Activated T-helper 1 cell treated with anti-CD3 and anti-CD28 coated beads, Interleukin-12 subunit alpha, Interleukin-12 subunit beta, Interleukin-2, Interleukin-4 antibody, amounts not matched to agents 30 ng/mL and 10 ng/mL and 1 ng/mL, durations not matched to agents 14 hours and 24 hours and 36 hours (primary cell): Measurements from ENCODE around the gene NLRC5. TPM values are rescaled to one million over a fixed set of nuclear protein-coding genes. Genes with fewer than 3 reads are reported as not detected.

ENCODE experiments used
- DNase-seq: peaks from one replicate; pipeline ENCODE4 v3.0.0; 2021; ENCODE audit warnings: low spot score
- H3K27ac Mint-ChIP-seq: one replicate; pipeline ENCODE4 v1.8.0; 2021; ENCODE audit warnings: mild to moderate bottlenecking, mixed read lengths
- H3K27me3 Mint-ChIP-seq: one replicate; pipeline ENCODE4 v1.8.0; 2022; ENCODE audit warnings: mild to moderate bottlenecking, moderate library complexity, mixed read lengths; ENCODE audit not compliant: insufficient read depth
- H3K36me3 Mint-ChIP-seq: one replicate; pipeline ENCODE4 v1.8.0; 2021; ENCODE audit warnings: low read depth, mixed read lengths
- H3K4me1 Mint-ChIP-seq: one replicate; pipeline ENCODE4 v1.8.0; 2021; ENCODE audit warnings: low read depth, mixed read lengths
- H3K4me3 Mint-ChIP-seq: one replicate; pipeline ENCODE4 v1.8.0; 2021; ENCODE audit warnings: mild to moderate bottlenecking, moderate library complexity, mixed read lengths
- H3K9me3 Mint-ChIP-seq: one replicate; pipeline ENCODE4 v1.8.0; 2021; ENCODE audit warnings: mixed read lengths
- intact Hi-C: fragments of 100-400 bp; cut with micrococcal nuclease; formaldehyde crosslinking; loops from one replicate; pipeline ENCODE4 v1.15.1; 2024
- total RNA-seq: library from RNA; stranded (reverse); gene quantifications from 2 replicates; pipeline ENCODE4 v1.2.3, GENCODE V29; 2022

Gene NLRC5
- total RNA-seq, 1 donor from 2014 or later, result 175 TPM

DNA sequence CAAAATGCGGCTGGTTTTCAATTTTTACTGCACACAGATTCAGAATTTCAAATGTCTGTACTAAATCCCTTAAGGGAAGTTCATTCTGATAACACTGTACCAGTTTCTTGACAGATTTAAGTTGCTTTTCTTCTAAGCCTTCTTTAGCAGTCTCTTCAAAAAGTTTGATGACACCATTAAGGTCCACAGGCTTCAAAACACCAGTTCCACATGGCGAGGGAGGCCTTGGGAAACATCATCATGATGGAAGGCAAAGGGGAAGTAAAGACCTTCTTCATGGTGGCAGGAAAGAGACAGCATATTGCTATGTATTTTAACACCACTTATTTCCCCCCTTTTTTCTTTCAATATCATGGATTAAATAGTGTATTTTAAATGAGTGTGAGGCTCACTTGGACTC, 24.5 kb downstream of the NLRC5 start:
- no peak for DNase-seq
- Mint-ChIP-seq H3K27ac (peak overlapping the region; percentile 81), H3K4me3 (peak overlapping the region; percentile 50), H3K9me3 (no peaks in the 10 kb centered on the region), H3K27me3 (no peaks in the 10 kb centered on the region), H3K4me1 (peaks cover 84% of the 10 kb centered on the region), H3K36me3 (peaks cover 41% of the 10 kb centered on the region)
- intact Hi-C loops, result loop anchor here (1.0 to 5.0 kb wide), 7 partner anchors 14 to 406 kb away; partner anchors contain the start of genes HERPUD1, MT2A and NLRC5

DNA sequence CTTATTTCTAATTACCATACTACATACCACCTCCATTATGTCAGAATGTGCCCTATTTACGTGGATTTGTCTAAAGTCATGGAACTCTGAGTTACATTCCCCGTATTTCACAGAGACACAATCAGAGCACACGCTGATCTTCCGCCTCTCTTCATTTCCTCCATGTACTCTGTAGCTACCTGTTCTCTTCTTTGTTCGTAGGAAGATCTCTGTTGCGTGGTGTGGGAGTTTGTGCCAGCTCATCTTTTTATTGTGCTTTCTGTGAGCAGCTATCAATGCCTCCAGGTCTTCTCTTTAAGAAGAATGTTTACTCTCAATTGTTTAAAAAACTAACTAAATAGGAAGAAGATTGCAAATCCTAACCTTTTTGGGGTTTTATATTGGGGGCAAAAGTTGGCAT, 26.9 kb downstream of the NLRC5 start:
- intact Hi-C loops, result no loop called here
- no peak for DNase-seq
- Mint-ChIP-seq H3K27ac (peak overlapping the region; percentile 63), H3K4me3 (peak overlapping the region; percentile 27), H3K27me3 (no peaks in the 10 kb centered on the region), H3K4me1 (peaks cover 75% of the 10 kb centered on the region), H3K36me3 (peaks cover 51% of the 10 kb centered on the region), H3K9me3 (no peaks in the 10 kb centered on the region)

DNA sequence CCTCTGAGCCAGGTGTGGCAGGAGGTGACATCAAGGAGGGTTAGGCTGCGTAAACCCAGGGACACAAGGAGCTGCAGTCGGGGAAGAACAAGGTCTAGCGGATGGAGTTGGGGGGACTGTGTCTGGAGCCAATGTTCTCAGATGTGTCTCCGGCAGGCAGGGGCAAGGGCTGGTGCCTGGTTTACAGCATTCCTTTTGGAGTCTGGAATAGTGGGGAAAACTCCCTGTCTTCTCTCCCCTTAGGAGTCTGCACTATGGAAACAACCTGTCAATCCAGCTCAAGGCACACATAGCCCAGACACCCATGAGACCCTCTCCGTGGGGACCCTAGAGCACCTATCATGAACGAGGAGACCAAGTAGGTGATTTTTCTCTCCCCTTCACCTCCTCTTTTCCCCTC, 27.5 kb downstream of the NLRC5 start:
- Mint-ChIP-seq H3K27ac (peak overlapping the region; percentile 91), H3K4me1 (peaks cover 75% of the 10 kb centered on the region), H3K36me3 (peaks cover 56% of the 10 kb centered on the region), H3K4me3 (no peak overlapping the region), H3K9me3 (no peaks in the 10 kb centered on the region), H3K27me3 (no peaks in the 10 kb centered on the region)
- intact Hi-C loops, result no loop called here
- DNase-seq, result no peak

DNA sequence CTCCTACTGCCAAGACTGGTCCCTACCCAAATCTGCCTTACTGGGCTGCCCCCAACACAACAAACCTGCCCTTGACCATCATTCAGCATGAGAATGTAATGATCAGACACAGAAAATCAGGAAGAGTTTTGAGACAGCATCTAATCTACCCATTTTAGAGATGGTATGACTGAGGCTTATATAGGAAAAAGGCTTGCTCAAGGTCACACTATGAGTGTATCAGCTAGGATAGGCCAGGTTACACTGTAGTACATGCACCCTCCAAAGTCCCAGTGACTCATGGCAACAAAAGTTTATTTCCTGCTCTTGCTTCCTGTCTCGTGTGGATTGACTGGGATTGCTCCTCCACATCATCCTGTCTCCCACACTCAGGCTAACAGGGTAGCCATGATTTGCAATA, 27.9 kb downstream of the NLRC5 start:
- intact Hi-C loops, result no loop called here
- Mint-ChIP-seq H3K4me3 (peak overlapping the region; percentile 41), H3K9me3 (no peaks in the 10 kb centered on the region), H3K27ac (peak overlapping the region; percentile 91), H3K27me3 (no peaks in the 10 kb centered on the region), H3K36me3 (peaks cover 59% of the 10 kb centered on the region), H3K4me1 (peaks cover 75% of the 10 kb centered on the region)
- DNase-seq, result no peak

DNA sequence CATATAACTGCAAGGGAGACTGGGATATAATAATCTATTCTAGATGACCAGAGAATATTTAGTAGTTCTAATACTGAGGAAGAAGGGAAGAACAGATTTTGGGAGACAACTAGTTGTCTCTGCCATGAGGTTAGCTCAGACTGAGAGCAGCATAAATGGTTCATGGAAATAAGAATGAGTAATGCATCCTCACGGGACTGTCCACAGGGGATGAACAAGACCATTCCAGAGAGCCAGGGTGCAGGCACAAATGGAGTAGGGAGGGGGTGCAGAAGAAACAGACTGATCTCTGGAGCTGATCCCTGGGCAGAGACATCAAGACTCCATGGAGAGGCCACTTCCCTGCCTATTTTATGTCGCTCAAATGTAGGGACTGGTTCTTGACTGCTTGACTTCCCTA, 30.4 kb downstream of the NLRC5 start:
- H3K36me3 Mint-ChIP-seq, result peaks cover 77% of the 10 kb centered on the region
- DNase-seq, result no peak
- H3K9me3 Mint-ChIP-seq, result no peaks in the 10 kb centered on the region
- H3K4me3 Mint-ChIP-seq, result no peak overlapping the region
- peak overlapping the region; percentile 40 for H3K27ac Mint-ChIP-seq
- intact Hi-C loops, result no loop called here
- no peaks in the 10 kb centered on the region for H3K27me3 Mint-ChIP-seq
- H3K4me1 Mint-ChIP-seq, result peaks cover 75% of the 10 kb centered on the region

DNA sequence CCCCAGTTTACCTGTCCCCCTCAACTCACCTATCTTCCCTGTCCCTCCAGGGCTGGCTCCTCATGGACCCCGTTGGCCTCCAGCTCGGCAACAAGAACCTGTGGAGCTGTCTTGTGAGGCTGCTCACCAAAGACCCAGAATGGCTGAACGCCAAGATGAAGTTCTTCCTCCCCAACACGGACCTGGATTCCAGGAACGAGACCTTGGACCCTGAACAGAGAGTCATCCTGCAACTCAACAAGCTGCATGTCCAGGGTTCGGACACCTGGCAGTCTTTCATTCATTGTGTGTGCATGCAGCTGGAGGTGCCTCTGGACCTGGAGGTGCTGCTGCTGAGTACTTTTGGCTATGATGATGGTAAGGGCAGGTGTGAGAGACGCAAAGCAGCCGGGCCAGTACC, 31.3 kb downstream of the NLRC5 start:
- intact Hi-C loops, result no loop called here
- H3K27ac Mint-ChIP-seq, result peak overlapping the region; percentile 62
- no peaks in the 10 kb centered on the region for H3K27me3 Mint-ChIP-seq
- H3K4me1 Mint-ChIP-seq, result peaks cover 75% of the 10 kb centered on the region
- H3K4me3 Mint-ChIP-seq, result no peak overlapping the region
- H3K9me3 Mint-ChIP-seq, result no peaks in the 10 kb centered on the region
- H3K36me3 Mint-ChIP-seq, result peaks cover 82% of the 10 kb centered on the region
- DNase-seq, result no peak

DNA sequence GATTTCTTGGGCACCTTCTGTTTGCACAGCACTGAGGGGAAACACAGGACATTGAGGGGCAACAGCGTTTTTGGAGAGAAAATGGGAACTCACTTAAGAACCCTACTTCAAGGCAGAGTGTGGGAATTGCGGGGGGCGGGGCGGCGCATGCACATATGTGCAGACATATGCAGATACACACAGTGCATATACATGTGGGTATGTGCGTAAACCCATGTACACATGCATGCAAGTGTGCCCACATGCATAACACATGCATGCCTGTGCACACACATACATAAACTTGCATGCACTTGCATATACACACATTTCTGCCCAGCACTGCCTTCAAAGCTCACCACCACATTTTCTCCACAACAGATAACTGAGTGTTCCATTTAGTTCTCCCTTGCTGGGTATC, 32.4 kb downstream of the NLRC5 start:
- H3K4me3 Mint-ChIP-seq, result no peak overlapping the region
- no peak for DNase-seq
- H3K27ac Mint-ChIP-seq, result no peak overlapping the region
- H3K9me3 Mint-ChIP-seq, result no peaks in the 10 kb centered on the region
- peaks cover 74% of the 10 kb centered on the region for H3K4me1 Mint-ChIP-seq
- peaks cover 79% of the 10 kb centered on the region for H3K36me3 Mint-ChIP-seq
- intact Hi-C loops, result no loop called here
- no peaks in the 10 kb centered on the region for H3K27me3 Mint-ChIP-seq

DNA sequence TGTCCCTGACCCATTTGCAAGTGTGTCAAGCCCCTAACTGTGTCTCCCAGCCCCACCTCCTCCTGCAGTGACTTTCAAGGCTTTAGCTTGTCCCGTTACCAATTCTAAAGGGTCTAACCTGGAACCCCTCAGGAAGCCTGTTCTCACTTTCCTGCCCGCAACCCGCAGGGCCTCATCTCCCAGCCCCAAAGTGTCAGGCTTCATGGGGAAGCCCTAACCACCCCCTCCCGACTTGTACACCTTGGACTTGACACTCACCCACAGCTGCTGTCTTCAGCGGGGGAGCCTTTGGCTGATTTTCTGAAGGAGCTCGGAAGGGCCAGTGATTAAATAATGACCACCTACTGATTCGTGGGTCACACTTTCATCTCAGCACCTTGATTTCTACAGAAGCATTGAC, 33.1 kb downstream of the NLRC5 start:
- Mint-ChIP-seq H3K36me3 (peaks cover 79% of the 10 kb centered on the region), H3K4me3 (peak overlapping the region; percentile 34), H3K4me1 (peaks cover 75% of the 10 kb centered on the region), H3K27me3 (no peaks in the 10 kb centered on the region), H3K27ac (peak overlapping the region; percentile 58), H3K9me3 (no peaks in the 10 kb centered on the region)
- DNase-seq, result no peak
- intact Hi-C loops, result no loop called here

DNA sequence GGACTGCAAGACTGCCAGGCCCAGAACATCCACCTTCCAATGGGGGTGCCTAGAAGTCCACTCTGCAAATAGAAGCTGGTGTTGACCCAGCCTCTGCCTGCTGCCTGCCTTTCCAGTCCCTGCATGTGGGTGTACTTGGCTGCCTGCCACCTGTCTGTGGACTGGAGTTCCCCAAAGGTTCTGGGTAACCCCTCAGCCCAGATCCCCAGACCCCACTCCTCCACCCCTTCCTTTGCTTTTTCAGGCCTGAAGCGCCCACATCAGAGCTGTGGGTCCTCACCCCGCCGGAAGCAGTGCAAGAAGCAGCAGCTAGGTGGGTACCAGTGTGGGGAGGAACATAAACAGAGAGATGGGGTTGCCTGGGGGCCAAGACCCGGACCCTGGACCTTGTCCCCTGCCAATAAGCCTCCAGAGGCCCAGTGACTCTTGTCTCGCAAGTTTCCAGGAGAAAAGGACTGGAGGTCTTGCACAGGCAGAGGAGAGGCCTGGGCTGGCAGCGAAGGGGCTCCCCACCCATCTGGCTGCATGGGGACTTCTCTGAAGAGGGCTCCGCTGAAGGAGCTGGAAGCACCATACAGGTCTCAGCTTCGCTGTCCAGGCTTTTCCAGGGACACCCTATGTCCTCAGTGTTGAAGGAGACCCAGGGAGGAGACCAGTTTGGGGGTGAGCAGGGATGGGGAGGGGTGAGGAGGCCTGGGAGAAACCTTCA, 34.3 kb downstream of the NLRC5 start:
- Mint-ChIP-seq H3K4me1 (peaks cover 76% of the 10 kb centered on the region), H3K9me3 (no peaks in the 10 kb centered on the region), H3K27me3 (no peaks in the 10 kb centered on the region), H3K27ac (peak overlapping the region; percentile 58), H3K4me3 (peak overlapping the region; percentile 34), H3K36me3 (peaks cover 78% of the 10 kb centered on the region)
- peak; percentile 60 for DNase-seq
- intact Hi-C loops, result no loop called here

DNA sequence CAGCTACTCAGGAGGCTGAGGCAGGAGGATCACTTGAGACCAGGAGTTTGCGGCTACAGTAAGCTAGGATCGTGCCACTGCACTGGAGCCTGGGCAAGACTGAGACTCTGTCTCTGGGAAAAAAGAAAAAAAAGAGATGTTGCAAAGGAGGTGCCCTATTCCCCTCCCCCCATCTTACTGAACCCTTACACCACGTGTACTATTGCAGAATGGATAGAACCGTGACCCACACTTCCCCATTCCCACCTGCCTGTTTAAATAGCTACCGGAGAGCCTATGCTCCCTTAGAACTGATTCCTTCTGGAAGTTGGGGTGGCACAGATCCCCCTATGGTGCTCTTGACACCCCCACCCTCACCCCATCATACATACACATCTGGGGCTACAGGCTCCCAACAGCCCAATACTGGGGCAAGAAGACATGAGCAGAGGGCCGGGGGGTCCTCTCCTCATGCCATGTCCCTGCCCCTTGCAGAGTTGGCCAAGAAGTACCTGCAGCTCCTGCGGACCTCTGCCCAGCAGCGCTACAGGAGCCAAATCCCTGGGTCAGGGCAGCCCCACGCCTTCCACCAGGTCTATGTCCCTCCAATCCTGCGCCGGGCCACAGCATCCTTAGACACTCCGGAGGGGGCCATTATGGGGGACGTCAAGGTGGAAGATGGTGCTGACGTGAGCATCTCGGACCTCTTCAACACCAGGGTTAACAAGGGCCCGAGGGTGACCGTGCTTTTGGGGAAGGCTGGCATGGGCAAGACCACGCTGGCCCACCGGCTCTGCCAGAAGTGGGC, 35.7 kb downstream of the NLRC5 start:
- Mint-ChIP-seq H3K27ac (no peak overlapping the region), H3K4me1 (peaks cover 87% of the 10 kb centered on the region), H3K4me3 (no peak overlapping the region), H3K9me3 (no peaks in the 10 kb centered on the region), H3K27me3 (no peaks in the 10 kb centered on the region), H3K36me3 (peaks cover 78% of the 10 kb centered on the region)
- intact Hi-C loops, result no loop called here
- no peak for DNase-seq

DNA sequence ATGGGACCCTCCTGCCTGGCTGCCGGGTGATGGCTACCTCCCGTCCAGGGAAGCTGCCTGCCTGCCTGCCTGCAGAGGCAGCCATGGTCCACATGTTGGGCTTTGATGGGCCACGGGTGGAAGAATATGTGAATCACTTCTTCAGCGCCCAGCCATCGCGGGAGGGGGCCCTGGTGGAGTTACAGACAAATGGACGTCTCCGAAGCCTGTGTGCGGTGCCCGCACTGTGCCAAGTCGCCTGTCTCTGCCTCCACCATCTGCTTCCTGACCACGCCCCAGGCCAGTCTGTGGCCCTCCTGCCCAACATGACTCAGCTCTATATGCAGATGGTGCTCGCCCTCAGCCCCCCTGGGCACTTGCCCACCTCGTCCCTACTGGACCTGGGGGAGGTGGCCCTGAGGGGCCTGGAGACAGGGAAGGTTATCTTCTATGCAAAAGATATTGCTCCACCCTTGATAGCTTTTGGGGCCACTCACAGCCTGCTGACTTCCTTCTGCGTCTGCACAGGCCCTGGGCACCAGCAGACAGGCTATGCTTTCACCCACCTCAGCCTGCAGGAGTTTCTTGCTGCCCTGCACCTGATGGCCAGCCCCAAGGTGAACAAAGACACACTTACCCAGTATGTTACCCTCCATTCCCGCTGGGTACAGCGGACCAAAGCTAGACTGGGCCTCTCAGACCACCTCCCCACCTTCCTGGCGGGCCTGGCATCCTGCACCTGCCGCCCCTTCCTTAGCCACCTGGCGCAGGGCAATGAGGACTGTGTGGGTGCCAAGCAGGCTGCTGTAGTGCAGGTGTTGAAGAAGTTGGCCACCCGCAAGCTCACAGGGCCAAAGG, 36.8 kb downstream of the NLRC5 start:
- Mint-ChIP-seq H3K9me3 (no peaks in the 10 kb centered on the region), H3K4me1 (peaks cover 89% of the 10 kb centered on the region), H3K36me3 (peaks cover 76% of the 10 kb centered on the region), H3K27ac (no peak overlapping the region), H3K27me3 (no peaks in the 10 kb centered on the region), H3K4me3 (no peak overlapping the region)
- DNase-seq, result no peak
- intact Hi-C loops, result no loop called here

DNA sequence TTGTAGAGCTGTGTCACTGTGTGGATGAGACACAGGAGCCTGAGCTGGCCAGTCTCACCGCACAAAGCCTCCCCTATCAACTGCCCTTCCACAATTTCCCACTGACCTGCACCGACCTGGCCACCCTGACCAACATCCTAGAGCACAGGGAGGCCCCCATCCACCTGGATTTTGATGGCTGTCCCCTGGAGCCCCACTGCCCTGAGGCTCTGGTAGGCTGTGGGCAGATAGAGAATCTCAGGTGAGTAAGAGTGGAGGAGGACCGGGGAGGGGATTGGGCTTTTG, 37.4 kb downstream of the NLRC5 start:
- peaks cover 76% of the 10 kb centered on the region for H3K36me3 Mint-ChIP-seq
- H3K27me3 Mint-ChIP-seq, result no peaks in the 10 kb centered on the region
- H3K4me3 Mint-ChIP-seq, result no peak overlapping the region
- no peaks in the 10 kb centered on the region for H3K9me3 Mint-ChIP-seq
- H3K27ac Mint-ChIP-seq, result peak overlapping the region; percentile 67
- DNase-seq, result no peak
- peaks cover 89% of the 10 kb centered on the region for H3K4me1 Mint-ChIP-seq
- intact Hi-C loops, result no loop called here

DNA sequence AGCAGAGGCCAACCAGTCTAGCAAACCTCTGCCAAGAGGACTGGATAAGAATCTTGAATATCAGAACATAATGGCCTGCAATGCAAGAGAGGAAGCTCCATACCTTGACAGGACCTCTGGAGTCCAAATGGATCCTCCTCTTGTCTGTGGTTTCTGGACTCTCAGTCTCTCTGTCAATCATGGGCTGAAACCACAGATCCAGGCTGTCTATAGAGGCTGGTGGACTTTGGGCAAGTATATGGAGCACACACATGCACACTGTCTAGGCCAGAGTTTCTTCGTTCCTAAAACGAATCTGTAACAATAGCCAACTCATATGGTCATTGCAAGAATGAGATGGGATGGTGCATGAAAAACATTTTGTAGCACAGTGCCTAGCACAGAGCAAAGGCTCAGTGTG, 37.7 kb downstream of the NLRC5 start:
- Mint-ChIP-seq H3K4me1 (peaks cover 86% of the 10 kb centered on the region), H3K27ac (peak overlapping the region; percentile 67), H3K36me3 (peaks cover 76% of the 10 kb centered on the region), H3K4me3 (peak overlapping the region; percentile 26), H3K9me3 (no peaks in the 10 kb centered on the region), H3K27me3 (no peaks in the 10 kb centered on the region)
- DNase-seq, result no peak
- intact Hi-C loops, result no loop called here
